ENCODE measurements around the gene SDSL. TPM values are rescaled to one million over a fixed set of nuclear protein-coding genes. Genes with fewer than 3 reads are reported as not detected.

SDSL gene
- total RNA-seq, 1 donor from 2014 or later = 2.4 TPM

DNA sequence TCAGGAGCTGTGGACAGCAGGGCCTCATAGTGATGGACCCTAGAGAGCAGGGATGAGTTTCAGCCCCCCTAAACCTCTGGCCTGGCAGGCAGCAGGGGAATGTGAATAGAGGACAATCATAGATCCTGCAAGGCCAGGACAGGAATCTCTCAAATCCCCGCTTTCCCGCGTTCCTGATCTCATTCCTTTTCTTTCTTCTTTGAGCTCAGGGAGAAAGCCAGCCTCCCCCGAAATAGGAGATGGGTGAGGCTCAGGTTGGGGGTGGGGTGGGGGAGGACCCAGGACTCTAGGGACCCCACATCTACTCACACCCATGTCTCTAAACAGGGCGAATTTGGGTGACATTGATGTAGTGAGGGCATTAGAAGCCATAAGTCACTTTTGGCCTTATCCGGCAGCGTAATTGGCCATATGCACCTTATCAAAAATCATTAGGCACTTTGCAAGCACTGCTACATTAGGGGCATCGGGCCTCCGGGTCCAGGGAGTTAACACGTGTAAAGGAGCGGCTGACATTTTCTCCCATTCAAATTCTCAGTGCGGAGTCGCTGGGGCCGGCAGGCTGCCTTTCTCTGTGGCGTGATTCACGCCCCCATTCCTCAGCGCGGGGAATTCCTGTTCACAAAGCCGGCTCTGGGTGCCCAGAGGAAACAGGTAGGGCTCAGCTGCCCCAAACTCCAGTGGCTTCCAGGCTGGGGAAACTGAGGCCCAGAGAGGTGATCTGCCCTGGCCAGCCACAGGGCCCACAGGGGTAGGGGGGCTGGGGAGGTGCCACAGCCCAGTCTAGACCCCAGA, 48.0 kb downstream of the SDSL start:
- DNase-seq = no peak

DNA sequence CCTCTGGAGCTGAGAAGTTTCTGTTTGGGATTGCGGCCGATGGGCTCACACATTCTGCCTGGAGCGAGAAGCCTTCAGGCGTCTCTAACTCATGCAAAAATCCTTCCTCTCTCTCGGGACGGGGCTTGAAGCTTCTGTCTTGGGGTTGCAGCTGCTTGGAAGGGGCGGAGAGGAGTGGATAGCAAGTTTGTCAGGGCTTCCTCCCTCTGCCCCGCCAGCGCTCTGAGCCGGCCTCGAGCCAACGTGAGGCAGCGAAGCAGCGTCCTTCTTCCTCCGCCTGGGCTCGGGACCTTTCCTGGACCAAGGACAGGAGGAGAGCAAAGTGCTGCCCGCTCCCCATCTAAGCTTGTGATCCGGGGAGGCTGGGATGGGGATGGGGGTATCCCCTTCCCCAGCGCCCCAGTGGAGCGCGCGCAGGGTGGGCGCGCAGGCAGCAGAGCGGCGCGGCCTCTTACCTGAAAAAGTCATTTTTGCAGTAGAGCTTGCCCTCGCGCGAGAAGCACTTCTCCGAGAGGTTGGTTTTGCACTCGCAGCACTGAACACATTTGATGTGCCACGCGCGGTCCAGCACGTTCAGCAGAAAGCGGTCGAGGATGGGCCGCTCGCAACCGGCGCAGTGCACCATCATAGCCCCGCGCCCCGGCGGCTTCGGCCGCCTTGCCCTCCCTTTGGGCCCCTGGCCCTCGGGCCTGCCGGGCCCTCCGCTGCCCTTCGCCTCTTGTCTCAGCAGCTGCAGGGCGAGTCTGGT, 48.9 kb downstream of the SDSL start:
- no peak for DNase-seq

DNA sequence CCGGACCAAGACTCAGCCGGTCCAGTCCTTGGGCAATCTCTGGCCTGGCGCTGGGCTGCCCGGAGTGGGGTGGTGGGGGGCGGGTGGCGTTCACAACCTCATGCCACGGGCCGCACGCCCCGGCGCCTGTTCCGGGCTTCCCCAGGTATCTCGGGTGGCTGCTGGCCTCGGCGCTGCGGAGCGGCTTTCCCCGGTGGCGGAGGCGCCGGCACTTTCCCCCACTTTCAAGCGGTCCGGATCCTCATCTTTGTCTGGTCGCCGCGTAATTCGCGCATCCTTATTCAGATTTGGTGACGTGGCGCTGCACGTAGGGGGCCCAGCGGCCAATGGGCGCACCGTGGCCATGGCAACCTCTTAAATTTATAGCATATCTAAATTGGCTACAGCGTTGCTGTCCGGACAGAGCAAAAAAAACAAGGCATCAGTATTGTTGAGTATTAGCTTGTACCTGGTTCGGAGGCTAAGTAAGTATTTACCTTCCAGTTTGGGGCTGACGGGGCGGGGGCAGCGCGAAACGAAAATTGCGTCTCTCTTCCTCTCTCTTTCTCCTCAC, 49.5 kb downstream of the SDSL start, which contains the start of gene LHX5:
TSS of gene LHX5 (minus strand) at position 253 of the 553 bp plus-strand sequence. CDS start 373 bp downstream, outside the sequence.
- no peak for DNase-seq

DNA sequence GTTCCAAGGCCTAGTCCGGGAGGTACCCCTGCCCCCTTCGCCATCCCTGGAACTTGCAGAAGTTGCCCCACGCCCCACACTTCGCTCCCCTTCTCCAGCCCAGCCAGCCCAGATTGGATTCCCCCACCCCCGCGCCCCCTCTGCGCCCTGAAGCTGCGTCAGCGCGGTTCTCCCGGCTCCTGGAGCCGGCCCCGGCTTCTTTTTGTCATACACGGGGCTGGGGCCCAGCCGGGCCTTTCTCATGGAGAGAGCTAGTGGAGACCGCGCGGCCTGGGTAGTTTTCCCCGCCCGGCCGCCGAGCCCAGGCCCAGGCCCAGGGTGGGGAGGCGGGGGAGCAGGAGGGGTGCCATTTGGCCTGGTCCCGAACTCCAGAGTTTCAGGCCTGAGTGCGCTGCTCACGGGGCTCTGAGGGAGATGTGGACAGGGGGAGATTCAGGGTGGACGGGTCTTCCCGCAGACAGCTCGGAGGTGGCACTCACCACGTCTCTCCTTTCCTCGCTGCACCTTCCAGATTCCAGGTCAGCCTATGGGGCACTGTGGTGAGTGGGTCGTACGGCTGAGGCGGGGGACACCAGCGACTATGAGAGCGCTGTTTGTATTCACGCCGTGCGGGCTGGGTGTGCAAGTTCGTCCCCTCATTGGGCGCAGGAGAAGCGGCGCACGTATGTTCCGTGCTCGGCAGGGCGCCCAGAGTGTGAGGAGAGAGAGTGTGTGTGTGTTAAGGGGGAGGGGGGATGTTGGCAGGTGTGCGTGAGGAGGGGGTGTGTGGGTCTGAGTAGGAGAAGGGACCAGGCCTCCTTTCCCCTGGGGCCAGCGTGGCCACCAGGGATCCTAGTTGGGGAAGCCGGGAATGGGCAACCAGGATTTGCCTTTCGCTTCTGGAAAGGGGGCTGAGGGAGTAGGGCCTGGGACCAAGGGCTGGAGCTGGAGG, 50.3 kb downstream of the SDSL start:
- no peak for DNase-seq

DNA sequence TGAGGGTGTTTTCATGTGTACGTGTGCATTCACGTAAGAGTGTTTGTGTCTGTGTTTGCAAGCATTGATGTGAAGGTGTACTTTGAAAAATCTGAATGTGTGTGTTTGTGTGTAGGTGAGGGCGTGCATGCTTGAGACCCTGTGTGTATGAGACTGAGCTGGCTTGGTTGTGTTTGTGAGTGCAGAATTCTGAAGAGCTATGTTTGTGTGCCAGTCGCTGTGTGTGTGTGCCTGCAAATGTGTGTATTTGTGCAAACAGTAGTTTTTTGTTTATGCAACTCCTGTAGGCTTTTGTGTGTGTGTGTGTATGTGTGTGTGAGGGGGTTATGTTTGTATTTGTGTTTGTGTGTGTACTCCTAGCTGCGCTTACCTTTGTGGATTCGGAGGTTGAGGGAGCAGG, 51.2 kb downstream of the SDSL start:
- DNase-seq = no peak

DNA sequence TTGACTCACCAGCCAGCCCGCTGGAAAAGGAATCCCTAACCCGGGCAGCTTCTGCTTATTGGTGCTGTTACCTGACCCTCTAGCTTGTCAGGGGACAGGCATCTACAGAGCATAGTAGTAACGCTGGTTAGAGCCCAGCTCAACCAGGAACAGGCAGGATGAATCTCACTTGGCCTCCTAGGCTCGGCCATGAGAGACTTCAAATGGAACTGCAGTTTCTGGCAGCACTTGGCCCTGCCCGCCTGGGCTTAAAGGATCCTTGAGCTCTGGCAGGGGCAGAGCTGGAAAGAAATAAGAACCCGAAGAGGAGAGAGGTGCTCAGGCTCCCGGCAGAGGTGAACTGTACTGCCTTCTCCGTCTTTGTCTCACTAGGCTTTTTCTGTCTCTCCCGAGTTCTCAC, 51.8 kb downstream of the SDSL start:
- DNase-seq = no peak

DNA sequence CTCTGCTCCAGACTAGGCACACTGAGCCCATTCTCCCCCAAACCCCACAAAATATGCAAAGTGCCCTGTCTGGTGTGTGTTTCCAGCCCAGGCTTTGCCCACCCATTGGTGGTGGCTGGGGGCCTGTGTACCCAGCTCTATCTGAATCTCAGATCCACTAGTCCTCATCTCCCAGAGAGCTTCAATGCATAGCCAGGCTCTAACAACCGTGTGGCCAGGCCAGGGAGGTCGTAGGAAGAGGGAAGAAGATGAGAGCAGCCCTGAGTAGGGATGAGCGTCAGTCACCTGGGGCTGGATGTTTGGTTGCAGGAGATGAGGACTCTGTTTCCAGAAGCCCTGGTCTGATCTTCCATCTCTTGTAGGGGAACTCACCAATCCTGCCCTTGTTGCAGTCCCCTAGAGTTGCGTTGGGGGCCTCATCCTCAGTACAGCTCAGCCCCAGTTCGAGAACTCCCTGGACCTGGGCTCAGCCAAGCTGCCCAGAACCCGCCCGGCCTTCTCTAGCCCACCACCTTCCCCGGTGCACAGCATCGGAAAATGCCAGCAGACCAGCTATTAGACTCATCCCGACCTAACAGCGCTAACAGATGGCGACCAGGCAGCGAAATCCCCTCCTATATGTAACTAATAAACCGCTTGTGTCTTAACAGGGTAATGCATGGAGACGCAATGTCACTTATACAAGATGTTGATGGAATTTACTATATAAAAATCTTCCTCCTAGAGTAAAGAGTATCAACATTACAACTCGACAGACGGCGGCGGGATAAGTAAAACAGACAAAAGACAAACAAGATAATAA, 52.7 kb downstream of the SDSL start:
- DNase-seq = no peak

DNA sequence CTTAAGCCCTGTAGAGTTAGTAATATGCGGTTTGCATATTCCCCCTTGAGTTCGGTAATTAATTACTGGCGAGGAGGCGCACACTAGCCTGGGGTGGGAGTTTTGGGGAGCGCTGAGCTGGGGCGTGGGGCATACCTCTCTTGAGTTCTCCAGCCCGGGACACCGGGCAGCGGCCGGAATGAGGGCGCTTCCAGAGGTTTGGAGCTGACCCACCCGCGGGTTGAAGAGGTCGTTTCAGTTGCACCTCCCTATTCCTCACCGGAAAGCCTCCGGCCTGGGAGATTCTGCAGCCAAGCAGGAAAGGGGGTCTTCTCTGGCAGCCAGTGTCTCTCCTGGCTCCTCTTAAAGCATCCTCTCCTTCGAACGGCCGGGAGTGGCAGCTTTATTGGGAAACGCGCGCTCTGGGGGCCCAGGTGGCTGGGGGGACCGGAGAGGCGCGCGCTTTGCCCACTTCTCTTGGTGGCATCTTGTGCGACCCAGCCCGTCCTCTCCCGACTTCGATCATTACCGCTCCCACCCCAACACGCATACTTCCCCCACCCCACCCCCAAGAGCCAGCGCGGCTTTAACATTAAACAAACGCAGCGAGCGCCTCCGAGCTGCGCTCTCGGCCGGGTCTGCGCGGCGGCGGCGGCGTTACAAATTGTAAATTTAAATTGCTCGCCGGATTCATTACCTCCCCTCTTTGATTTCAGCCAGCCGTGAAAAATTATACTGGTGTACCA, 53.4 kb downstream of the SDSL start:
- DNase-seq = no peak

DNA sequence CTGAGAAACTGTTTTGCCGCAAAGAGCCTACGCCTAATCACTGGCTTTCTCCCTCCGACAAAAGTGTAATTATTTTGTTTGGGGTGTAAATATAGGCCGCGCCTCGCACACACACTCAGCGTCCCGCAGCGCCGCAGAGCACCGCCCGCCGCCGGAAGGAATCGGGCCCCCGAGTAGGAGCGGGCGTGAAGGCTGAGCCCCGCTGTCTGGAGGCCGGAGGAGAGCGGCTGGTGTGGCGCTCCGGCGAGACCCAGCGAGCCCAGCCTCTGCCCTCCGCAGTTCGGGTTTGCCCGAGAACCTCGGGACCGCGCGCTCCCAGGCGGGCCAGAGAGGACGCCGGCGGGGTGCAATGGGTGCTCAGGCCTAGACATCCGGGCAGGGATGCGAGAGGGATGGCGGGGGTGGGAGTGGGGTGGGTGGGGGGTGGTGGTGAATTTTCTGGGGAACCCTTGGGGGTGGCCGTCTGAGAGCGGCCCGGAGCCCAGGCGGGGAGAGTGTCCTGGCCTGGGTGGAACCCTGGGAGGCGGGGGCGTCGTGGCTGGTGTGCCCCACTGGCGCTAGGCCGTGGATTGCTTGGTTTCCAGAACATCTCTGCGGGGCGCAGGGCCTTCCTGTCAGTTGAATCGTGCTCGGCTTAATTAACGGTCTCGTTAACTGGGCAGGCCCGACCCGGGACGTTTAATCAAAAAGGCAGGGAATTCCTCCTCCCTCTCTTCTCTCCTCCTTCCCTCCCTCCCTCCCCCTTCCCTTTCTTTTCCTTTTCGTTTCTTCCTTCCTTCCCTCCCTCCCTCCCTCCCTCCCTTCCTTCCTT, 54.2 kb downstream of the SDSL start:
- no peak for DNase-seq

DNA sequence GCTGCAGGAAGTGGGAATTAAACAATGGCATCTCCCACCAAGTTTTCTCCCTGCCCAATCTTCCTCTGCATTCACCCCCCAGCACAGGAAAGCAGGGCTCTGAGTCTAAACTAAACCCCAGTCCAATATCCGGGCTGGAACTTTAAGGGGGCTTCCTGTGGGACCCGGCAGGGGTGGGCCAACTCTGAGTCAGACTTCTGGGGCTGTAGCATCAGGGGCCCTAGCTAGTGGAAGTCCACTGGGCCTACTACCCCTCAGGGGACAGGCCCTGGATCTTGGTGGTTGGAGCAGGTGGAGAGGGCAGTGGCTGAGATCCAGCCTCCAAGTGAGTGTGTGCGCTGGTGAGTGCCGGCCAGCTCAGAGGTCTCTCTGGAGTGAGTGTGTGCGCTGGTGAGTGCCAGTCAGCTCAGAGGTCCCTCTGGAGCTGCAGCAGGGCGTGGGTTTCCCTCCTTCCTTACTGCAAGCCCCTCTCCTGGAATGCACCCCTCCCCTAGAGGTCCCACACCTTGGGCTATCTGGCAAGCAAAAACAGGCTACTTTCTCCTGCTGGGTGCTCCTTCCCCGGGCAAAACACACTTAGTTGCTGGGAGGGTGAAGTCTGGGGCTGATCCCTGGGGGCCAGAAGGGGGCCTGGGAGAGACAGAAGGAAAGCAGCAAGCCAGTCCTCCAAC, 55.1 kb downstream of the SDSL start:
- no peak for DNase-seq

DNA sequence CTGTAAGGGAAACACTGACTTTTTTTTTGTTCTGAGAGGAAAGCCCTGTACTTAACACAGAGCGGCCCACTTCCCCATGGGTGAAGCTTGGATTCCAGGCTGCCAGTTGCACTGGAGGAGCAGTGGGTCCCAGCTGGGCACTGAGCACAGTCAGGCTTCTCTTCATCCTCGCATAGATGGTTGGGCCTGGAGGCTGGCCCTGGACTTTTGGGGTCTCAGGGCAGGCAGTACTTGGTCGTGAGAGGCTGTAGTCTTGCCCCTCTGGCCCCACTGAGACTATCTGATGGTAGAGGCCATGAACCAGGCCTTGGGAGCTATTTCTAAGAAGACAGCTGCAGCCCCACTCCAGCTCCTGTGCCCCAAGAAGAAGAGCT, 55.6 kb downstream of the SDSL start:
- DNase-seq = no peak

DNA sequence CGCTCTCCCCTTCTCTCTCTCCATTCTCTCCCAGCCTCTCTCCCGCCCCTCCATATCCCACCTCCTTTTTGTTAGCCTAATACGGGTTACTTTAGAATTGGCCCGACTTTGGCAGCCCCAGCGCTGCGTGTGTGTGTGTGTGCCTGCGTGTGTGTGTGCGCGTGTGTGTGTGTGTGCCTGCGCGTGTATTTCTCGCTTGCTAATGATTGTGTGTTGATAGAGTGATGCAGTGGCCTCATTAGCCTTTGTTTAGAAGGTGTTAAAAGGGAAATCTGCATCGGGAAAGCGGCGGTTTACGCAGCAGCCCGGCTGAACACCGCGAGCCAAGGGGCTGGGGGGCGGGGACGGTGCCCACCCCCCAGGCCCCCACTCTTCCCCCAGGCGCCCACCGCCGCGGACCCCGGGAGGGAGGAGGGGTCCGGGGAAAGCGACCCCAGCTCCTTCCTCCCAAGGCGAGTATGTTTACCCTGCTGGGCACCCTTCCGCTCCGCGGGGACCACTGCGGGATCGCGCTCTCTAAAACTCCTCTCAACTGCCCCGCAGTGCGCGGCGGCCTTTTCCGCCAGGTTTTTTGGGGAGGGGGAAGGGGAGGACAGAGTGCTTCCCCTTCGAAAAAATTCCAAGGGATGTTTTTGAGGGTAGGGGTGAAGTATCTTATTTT, 56.3 kb downstream of the SDSL start:
- DNase-seq = no peak

DNA sequence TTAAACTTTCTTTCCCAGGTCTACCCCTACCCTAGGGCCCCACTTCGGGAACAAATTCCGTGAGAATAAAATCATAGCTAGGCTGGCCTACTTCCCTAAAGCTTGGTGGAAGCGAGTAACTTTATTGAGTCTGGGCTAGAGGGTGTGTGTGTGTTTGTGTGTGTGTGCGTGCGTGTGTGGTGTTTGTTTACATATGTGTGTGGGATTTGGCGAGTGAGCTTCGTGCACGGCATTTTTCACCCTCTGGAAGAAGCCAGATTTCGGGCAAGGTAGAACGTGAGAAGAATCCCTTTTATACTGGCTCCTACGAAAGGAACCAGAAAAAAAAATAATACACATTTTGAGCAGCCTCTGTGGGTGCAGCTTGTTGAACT, 57.0 kb downstream of the SDSL start:
- no peak for DNase-seq

DNA sequence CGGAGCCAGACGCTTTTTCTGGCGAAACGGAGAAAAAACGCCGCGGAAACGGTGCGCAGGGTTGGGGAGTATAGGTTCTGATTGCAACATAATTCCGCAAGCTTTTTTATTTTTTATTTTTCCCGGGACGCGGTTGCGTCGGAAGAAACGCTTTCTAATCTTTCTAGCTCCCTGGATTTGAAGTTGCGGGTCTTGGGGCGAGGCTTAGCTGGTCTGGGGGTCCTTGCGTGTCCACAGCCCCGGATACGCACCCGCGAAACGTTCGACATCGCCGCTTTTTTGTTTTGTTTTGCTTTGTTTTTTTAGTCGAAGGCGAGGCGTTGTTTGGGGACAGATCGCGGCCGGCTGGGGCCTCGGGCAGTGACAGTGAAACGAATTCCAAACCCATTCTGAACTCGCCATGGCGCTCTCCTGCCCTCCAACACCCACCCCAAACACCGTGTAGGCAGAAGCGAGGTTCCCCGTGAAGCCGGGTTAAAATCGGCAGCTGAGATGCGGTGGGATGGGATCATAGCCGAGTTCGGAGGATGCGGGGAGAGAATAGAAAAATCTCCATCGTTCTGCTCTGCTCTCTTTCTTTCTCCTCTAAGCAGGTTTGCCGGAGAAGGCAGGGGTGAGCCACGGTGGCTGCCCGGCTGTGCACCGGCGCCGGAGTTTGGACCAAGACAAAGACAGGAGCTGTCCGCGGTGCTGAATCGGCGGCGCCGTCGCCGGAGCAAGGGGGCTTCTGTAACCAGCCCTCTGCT, 57.6 kb downstream of the SDSL start:
- peak; percentile 65 for DNase-seq

DNA sequence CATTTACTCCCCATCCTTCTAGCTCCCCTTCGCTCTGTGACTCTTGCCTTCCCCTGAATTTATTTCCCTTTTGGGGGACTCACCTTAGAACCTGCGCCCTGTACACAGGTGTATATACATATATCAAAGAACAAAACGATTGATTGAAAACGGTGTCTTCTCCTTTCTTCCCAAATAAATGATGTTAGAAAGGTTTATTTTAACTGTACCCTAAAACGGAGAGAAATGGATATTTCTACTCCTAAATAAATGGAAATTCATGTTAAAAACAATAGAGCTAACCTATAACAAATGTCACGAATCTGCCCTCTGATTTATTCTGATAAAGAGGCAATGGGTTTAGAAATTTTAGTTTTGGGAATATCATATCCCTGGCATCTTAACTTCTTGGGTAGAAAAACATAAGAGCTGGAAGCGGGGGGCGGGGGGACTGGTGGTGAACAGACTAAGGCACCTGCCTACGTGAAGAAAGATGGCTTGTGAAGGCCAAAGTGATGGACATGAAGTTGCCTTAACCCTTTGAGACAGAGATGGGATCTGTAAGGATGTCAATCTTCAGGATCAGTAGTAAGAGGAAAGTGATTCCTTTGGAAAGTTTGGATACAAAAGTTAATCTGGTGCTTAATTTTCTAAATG, 58.3 kb downstream of the SDSL start:
- DNase-seq = no peak

DNA sequence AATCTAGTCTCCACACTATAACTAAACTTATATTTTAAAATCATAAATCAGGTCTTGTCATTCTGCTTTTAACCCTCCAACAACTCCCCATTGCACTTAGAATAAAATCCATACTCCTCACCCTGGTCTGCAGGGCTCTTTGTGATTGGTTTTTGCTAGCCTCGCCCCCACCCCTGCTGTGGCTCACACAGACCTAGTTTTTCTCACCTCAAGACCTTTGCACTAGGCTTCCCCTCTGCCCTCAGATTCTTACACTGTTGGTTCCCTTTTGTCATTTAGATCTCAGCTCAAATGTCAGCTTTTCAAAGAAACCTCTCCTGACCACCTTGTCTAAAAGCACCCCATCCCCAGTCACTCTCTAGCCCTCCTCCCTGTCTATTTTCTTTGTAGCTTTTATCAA, 60.2 kb downstream of the SDSL start:
- DNase-seq = no peak

DNA sequence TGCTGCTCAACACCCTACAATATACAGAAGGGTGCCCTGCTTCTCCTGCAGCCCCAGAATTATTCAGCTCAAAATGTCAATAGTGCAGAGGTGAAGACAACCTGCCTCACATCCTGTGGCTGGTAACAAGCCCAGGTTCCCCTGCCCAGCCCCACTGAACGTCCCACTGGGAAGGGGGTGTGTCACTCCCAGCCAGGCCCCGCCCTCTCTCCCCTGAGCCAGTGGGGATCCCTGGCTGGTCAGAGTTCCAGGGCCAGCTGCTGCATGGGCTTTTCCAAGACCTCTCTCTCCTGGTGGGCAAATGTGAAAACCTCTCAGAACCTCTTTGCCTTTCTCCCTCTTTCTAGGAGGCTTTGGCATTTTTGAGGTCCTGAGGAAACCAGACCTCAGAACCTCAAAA, 63.1 kb downstream of the SDSL start:
- no peak for DNase-seq

DNA sequence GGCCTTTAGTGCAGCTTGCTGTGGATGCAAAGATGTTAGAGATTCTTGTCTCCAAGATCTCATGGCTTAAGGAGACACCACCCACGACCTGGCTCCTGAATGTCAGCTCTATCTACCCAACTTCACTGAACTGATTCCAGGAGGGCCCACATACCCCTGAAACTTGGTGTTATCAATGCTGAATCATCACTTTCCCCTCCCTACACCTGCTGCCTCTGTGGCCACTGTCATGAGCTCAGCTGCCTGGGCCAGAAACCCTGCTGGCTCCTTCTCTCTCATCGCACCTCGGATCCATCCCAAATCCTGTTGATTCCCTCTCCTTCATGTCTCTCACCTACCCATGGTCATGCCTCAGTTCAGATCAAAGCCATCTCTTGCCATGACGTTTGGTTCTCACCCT, 64.5 kb downstream of the SDSL start:
- no peak for DNase-seq
